ENCODE data around the gene SRGAP1.

GRCh38 chr12:63957496-63957895 is 113.0 kb downstream of the SRGAP1 start:
- TF ChIP-seq, protein P1, sequence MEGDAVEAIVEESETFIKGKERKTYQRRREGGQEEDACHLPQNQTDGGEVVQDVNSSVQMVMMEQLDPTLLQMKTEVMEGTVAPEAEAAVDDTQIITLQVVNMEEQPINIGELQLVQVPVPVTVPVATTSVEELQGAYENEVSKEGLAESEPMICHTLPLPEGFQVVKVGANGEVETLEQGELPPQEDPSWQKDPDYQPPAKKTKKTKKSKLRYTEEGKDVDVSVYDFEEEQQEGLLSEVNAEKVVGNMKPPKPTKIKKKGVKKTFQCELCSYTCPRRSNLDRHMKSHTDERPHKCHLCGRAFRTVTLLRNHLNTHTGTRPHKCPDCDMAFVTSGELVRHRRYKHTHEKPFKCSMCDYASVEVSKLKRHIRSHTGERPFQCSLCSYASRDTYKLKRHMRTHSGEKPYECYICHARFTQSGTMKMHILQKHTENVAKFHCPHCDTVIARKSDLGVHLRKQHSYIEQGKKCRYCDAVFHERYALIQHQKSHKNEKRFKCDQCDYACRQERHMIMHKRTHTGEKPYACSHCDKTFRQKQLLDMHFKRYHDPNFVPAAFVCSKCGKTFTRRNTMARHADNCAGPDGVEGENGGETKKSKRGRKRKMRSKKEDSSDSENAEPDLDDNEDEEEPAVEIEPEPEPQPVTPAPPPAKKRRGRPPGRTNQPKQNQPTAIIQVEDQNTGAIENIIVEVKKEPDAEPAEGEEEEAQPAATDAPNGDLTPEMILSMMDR (IDR thresholded peaks at IDR 0.05): no peak
- TF ChIP-seq POLR2A (IDR thresholded peaks at IDR 0.05) (no peak), EP300 (IDR thresholded peaks at IDR 0.05) (no peak)

Measured in upper lobe of left lung (tissue), 4 donors.